GM18907 (cell line): ENCODE results near the gene SYS1.

Source experiments
- ATAC-seq: cut with Tn5 transposase; IDR thresholded peaks from one replicate; pipeline ENCODE4 v1.9.1; 2021; ENCODE audit warnings: mild to moderate bottlenecking, moderate library complexity; ENCODE audit not compliant: unreplicated experiment

The SYS1 gene

DNA sequence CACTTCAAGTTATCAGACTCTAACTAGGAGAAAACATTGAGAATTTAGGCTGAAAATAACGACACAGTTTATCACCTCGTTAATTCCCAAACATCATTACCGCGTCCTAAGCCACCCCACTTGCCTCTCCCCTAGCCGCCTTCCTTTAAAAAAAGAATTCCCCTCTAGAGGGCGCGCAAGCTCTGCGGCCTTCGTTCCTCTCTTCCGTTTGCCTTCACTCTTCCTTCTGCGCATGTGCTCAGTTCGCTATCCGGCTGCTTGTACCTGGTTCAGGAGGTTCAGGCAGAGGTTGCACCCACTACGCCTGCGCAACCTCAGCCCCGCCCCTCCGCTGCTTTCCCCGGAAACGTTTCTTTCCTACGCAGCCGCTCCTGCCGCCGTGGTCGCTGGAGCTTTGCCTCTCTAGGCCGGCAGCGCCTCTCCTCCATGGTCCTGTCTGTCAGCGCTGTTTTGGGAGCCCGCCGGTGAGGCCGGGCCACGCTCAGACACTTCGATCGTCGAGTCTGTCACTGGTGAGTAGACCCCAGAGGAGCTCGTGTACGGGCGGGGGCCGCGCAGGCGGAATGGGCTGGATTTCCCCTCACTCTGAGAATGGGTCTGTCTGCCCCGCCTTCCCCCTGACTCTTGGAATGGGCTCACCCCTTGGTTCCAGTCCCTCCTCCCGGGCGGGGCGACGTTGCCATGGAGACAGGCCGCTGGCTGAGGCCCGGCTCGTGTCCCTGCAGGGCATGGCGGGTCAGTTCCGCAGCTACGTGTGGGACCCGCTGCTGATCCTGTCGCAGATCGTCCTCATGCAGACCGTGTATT is at the start of gene SYS1:
Gene SYS1, plus strand, starts transcription at position 353 of the 807 bp plus-strand sequence. Its CDS starts 376 bp downstream, at position 729.
- ATAC-seq = peak; percentile 79

DNA sequence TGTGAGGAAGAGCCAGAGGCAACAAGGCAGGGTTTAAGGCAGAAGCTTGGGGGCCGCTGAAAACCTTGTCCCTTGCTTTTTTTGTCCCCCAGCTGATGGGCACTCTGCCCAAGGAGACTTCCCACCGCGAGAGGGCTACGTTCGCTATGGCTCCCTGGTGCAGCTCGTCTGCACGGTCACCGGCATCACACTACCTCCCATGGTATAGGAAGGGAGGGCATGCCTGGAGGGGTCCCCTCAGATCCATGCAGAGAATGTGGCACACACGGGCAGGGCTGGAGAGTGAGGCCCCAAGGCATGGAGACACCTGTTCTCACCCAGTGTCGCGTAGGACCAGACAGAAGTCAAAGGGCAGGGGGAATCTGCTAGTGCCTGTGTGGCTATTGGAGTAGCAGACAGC is 49.0 kb upstream of the SYS1 start:
- ATAC-seq = no peak

DNA sequence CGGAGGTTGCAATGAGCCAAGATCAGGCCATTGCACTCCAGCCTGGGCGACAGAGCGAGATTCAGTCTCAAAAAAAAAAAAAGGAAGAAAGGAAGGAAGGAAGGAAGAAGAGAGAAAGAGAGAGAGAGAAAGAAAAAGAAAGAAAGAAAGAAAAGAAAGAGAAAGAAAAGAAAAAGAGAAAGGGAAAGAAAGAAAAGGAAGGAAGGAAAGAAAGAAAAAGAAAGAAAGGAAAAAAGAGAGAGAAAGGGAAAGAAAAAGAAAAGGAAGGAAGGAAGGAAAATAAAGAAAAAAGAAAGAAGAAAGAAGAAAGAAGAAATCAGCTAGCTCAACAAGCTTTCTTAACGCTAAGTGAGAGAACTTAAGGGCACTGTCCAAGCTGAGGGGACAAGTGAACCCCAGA is 47.3 kb upstream of the SYS1 start:
- ATAC-seq = no peak

DNA sequence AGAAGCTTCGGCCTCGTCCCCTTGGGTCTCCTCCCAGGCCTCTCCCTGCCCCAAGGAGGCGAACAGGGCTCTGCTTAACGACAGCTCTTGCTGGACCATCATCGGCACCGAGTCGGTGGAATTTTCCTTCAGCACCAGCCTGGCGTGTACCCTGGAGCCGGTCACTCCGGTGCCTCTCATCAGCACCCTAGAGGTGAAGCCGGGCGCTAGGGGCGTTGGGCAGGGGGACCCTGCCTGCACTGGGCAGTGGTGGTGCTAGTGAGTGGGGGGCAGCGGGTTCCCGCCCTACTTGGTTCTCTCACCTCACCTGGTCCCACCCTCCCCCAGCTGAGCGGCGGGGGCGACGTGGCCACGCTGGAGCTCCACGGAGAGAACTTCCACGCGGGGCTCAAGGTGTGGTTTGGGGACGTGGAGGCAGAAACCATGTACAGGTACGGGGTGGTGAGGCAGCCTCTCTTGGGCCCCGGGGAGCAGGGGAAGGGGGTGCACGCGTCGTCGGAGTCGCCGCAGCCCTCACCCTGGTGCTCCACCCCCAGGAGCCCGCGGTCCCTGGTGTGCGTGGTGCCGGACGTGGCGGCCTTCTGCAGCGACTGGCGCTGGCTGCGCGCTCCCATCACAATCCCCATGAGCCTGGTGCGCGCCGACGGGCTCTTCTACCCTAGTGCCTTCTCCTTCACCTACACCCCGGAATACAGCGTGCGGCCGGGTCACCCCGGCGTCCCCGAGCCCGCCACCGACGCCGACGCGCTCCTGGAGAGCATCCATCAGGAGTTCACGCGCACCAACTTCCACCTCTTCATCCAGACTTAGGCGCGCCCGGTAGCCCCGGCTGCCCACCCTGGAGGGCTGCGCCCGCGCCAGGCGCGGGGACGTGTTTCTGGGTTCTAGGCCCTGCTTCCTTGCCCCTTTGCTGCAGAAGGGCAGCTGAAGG is 46.5 kb upstream of the SYS1 start:
- ATAC-seq = no peak

DNA sequence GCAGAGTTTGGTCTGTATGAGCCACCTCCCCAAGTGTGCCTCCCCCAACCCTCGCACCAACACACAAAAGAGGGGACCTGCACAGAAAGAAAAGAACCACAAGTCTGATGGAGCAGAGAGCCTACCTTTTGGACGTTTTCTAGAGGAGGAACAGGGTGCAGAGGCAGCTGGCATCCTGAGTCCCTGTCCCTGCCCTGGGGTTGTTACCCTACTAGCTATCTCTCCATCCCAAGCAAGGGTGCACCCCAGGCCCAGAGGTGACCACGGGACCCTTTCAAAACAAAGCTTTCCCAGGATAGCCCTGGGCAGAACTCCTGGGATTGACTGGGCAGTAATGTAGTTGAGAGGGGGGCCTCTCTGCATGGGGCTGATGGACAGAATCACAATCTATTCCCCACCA is 45.1 kb upstream of the SYS1 start:
- ATAC-seq = no peak

DNA sequence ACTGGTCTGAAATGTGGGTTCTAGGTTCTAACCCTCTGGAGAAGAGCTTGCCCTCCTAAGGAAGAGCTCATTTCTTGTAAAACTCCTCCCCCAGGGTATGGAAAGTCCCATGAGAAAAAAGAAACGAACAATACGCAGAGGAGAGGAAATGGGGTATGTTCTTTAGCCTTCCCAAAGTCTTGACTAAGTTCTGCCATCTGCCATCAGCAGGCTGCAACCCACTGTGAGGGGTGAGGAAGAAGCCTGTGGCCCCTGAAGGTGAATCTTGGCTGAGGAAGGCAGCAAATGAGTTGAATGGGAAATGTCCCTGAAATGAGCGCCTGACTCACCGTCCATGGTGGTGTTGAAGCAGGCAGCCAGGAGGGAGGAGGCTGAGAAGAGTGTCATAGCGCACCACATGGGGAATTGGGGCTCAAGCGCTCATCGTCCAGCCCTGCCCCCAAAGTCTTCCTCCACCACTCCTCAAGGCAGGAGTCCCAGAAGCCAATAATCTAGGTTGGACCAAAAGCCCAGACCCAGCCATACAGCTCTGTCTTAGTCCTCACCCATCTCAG is 44.5 kb upstream of the SYS1 start:
- no peak for ATAC-seq

DNA sequence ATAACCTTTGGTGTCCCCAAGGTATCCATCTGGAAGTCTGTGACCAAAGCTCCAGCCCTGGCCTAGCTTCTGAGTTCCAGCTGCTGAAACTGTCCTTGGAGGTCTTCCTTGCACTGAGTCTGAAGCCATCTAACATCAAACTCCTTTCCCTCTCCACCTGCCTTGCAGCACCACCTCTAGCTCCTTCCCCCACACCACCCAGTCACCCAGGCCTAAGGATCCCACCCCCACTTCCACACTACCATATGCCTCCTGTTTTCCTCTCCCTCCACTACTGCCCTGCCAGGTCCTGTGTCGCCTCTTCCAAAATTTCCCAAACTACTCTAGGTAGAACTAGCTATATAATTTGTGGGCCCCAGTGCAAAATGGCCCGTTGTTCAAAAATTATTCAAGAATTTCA is 44.0 kb upstream of the SYS1 start:
- no peak for ATAC-seq

DNA sequence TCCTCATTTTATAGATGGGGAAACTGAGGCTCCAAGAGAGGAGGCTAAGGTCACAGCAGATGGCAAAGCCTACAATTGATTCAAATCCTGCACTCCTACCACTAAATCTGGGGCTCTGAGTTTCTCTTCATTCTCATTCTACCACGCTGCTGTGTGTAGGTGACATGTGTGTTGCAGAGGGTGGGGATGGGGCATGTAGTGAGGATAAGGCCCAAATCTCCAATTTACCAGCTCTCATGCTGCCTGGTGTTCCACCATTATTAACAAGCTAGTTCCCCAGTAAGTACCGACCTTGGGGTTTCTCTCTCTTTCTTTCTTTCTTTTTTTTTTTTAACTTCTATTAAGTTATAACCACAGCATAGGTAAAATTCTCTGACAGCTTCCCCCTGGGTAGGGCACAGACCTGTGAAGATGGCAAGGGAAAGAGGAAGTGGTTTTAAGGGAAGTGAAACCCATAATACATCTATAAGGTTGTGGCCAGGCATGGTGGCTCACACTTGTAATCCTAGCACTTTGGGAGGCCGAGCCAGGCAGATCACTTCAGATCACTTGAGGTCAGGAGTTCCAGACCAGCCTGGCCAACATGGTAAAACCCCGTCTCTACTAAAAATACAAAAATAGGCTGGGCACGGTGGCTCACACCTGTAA is 41.9 kb upstream of the SYS1 start:
- ATAC-seq = peak; percentile 85

DNA sequence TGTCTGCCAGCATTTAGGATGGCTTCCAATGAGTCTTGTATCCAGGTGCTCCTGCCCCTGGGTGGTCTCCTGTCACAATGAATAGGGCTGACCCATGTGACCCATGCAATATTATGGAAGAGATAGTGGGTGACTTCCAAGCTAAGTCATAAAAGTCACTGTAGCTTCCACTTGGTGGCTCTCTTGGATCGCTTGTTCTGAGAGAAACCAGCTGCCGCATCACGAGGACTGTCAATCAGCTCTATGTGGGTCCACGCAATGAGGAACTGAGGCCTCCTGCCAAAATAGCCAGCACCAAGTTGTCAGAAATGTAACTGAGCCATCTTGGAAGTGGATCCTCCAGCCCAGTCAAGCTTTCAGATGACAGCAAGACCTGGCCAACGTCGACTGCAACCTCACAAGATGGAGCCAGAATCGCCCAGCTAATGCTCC is 40.0 kb upstream of the SYS1 start:
- no peak for ATAC-seq

DNA sequence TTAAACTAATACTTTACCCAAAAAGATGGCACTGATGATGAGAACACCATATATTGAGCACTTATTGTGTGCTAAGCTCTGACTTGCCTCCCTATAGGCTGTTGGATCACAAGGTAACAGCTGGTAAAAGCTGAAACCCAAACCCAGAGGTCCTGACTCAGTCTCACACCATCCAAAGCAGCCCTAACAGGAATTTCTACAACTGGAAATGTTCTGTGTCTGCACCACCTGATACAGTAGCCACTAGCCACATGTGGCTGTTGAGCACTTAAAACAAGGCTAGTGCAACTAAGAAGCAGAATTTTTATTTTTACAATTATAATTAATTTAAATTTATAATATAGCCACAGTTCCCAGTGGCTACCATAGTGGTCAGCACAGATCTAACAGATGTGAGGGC is 39.2 kb upstream of the SYS1 start:
- no peak for ATAC-seq

DNA sequence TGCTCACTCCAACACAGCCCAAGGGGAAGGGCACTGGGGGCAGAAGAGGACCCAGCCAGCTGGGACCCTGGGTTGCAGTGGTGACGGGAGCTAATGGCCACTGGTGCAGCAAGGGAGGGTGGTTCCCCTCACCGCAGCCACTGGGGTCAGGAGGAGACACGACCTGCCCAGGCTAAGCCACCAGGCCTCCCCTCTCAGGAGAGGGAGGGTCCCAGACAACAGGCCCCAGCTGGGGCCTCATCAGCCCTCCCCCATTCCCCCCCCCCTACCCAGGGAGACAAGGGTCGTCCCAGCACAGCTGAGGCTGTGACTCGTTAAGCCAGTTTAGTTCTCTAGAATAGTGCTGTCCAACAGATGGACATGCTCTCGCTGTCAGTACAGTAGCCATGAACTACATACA is 37.6 kb upstream of the SYS1 start:
- no peak for ATAC-seq

DNA sequence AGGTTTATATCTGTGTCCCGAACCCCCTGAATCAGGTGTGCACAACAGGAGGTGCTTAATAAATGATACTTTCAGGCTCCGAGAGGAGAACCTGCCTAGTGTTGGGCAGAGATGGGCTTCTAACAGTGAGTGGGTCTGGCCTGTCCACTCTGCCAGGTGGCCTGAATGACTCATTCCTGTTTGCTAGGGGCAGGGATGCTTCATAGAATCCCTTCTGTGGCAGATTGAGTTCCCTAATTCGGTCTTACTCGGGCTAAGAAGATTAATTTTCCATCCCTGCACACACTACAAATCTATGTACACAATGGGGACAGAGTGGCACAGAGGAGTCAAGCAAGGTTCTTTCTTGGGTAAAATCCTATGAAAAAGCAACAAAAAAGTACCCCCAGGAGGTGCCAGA is 34.5 kb upstream of the SYS1 start:
- no peak for ATAC-seq

DNA sequence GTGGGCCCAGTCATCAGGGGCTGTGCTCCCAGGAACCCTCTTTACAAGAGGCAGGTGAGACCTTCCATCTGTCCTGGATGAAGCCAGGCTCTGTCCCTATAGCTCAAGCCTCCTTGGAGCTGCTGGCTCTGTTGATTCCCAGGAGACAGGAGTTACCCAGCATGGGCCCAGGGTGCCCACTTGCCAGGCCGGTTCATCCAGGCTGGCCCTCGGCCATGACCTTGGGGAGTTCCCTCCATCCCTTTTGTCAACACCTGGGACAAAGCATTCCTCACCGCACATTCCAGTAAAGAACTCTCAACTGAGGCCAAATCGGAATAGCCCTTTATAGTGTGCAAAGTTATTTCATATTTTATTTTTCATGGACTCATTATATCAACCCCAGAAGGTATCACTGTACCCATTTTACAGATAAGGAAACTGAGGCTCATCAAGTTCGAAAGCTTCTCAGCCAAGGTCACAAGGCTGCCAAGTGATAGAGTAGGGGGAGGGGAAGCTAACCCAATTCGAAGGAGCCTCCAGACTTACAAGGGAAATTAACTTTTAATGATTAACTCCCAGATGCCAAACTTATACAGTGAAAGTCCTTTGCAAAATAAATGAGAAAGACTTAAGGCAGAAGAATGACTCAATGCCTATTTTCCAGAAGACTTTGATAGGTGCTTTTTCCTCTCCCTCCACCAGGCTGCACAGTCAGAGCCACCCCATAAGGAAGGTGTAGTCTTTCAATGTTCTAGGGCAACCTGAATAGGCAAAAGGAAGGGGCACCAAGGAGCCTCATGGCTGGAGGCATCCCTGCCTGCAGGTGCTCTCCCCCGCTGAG is 33.2 kb upstream of the SYS1 start:
- no peak for ATAC-seq

DNA sequence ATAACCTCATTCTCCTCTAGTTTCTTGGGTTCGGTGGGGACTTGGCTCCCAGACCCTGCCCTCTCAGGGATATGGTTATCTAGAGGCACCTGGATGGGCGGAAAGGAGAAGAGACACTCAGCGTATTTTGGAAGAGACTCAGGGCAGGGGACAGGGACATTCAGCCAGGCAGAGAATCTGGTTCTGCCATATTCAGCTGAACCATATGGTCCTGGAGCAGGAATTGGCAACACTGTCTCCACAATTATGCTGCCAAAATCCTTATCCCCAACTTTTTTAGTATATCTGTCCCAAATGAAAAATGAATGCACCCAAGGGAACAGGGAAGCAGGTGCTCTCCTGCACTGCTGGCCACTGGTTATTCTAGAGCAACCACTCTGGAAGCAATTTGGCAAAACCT is 32.5 kb upstream of the SYS1 start:
- no peak for ATAC-seq

DNA sequence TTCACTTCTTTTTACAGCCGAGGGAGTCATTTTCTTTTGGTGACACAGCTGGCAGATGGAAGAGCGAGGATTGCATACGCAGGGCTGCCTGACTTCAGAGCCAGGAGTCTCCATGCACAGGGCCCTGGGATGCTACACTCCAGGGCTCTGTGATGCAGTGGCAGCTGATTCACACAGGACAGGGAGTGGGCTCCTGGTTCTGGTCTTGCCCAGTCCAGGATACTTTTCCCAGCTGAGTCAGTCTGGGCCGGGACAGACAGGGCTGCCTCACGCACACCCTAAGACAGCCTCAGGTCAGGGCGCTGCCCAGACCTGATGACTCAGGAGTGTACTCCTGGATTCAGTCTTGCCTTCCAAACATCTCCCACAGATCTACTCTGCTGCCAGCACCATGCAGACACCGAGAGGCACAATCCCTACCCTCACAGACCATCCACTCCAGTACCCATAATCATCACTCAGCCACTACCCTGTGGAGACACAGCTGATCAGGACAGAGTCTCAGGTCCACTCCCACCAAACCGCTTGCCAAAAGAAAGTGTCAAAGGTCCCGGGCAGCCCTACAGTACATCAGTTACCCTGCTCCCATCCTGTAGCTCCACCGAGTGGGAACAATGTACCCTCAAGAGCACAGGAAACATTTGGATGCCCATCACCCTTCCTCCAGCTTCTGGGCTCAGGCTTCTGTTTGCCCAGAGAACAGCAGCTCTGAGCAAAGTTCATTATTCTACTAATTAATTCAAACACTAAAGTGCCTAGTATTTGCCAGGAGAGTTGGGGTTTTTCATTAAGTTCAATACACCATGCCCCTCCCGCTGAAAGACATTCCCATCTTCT is 26.2 kb upstream of the SYS1 start:
- no peak for ATAC-seq

DNA sequence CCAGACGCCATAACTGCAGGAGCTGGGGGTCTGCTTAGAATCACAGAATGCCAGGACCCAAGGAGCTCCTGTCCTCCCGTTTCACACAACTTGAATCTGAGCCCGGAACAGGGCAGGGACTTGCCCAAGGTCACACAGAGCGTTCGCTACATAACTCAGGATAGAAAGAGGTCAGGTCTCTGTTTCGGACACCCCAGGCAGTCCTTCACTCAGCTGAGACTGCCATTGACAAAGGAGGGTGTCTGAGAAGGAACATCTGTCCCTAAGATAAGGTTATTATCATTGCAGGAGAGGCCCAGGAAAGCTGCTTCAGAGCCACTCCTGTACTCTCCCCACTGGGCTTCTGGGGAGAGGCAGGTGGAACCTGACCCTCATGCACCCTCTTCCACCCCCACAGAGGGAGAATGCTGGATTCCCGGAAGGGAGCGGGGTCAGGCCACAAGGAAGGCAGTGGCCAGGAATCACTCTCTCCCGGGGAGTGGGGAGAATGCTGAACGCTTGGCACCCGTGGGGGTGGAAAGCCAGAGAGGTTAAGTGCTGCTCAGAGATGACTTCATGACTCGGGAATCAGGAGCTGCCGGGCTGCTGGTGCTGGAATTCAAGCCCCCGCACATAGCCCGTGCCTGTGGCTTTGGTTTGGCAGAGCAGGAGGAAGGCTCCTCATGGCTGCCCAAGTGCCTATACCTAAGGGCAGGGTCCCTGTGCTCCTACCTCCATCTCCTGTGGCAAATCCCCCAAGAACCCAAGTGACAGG is 25.4 kb upstream of the SYS1 start:
- no peak for ATAC-seq

DNA sequence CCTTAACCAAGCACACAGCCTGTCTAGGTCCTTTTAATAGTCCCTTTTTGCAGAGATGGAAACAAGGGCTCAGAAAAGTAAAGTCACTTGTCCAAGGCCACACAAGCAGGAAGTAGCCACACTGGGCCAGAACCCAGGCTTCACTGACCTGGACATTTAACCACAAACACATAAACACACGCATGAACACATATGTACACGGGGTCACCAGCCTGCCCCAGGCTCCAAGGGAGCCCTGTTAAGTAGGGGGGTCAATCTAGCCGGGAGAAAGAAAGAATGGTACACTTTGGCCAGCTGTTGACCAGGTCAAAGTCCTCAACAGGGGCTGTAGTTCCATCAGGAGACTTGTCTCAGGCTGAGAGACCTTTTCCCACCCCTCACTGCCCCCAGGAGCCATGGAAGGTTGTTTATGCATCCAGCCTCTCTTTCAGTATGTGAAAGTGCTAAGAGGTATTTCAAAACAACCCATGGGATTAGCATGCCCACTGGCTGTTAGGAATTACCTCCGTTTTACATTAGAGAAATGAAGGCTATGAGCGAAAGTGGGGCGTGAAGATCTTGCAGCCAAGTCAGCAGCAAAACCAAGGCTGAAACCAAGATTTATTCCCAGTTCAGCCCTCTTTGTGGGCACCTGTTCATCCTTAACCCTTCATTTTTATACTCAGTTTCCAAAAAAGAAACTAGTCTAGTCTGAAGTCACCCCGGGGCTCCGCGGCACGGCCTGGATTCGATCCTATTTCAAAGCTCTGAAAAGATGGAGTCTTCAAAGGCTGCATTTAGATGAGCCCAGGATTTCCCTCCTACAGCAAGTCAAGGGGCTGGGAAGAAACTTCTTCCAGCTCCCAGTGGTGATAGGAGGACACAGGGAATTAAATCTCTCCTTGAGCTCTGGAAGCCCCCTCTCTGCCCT is 24.6 kb upstream of the SYS1 start:
- no peak for ATAC-seq

DNA sequence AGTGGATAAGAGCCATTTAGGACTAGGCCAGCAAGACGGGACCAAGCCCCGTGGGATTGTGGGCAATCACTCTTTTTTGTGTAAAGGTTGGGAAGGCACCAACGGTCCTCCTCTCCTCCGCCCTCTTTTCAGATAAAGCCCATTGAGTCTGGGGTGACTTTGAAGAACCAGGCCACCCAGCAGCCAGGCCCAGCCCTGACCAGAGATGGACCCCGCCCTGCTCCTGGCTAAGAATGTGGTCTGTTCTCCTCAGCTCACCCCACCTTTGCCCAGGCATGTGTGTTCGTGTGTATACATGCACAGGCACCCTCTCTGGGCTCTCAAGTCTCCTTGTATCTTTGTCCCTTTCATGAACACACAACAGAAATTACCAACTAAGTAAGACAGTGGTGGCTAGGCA is 23.9 kb upstream of the SYS1 start:
- no peak for ATAC-seq
